HUES64 (cell line): ENCODE results near the gene GCLC.

Source experiments
- H3K27ac ChIP-seq: 2 replicates; pipeline ENCODE4 v1.7.0; 2013; ENCODE audit warnings: low read depth, low read length, inconsistent platforms
- H3K27me3 ChIP-seq: 2 replicates; pipeline ENCODE4 v1.6.1; 2013; ENCODE audit warnings: mild to moderate bottlenecking, low read length; ENCODE audit not compliant: insufficient read depth
- H3K36me3 ChIP-seq: 2 replicates; pipeline ENCODE4 v1.6.1; 2013; ENCODE audit warnings: mild to moderate bottlenecking, low read length; ENCODE audit not compliant: insufficient read depth
- H3K4me1 ChIP-seq: 2 replicates; pipeline ENCODE4 v1.6.1; 2013; ENCODE audit warnings: mild to moderate bottlenecking, low read length, moderate library complexity; ENCODE audit not compliant: insufficient read depth
- H3K4me3 ChIP-seq: 2 replicates; pipeline ENCODE4 v1.5.1; 2013; ENCODE audit warnings: mild to moderate bottlenecking, low read length, moderate library complexity
- H3K9ac ChIP-seq: 2 replicates; pipeline ENCODE4 v1.6.1; 2013; ENCODE audit warnings: mild to moderate bottlenecking, low read depth, low read length
- H3K9me3 ChIP-seq: 2 replicates; pipeline ENCODE4 v1.6.1; 2013; ENCODE audit warnings: low read depth, low read length; ENCODE audit not compliant: insufficient read depth
- WGBS: fragments of 150-250, 120-280 bp; methylation state at CpG from one replicate; pipeline ENCODE4 v1.1.7; 2013; ENCODE audit warnings: missing lambda C conversion rate; 5-methylcytosine and 5-hydroxymethylcytosine counted together

The GCLC gene

GRCh38 chr6:53465732-53466131 lies 79.2 kb downstream of the GCLC start:
- Histone ChIP-seq H3K27ac (no peak overlapping the region), H3K4me3 (no peak overlapping the region), H3K9ac (no peak overlapping the region), H3K27me3 (no peaks in the 10 kb centered on the region), H3K9me3 (no peaks in the 10 kb centered on the region), H3K4me1 (no peaks in the 10 kb centered on the region), H3K36me3 (no peaks in the 10 kb centered on the region)
- WGBS: 91% methylated on average over 5 of the region's 5 CpGs

GRCh38 chr6:53464927-53465460 lies 79.9 kb downstream of the GCLC start:
- no peak overlapping the region for H3K9ac ChIP-seq
- H3K4me1 ChIP-seq: no peaks in the 10 kb centered on the region
- H3K4me3 ChIP-seq: no peak overlapping the region
- H3K36me3 ChIP-seq: no peaks in the 10 kb centered on the region
- H3K9me3 ChIP-seq: no peaks in the 10 kb centered on the region
- H3K27ac ChIP-seq: no peak overlapping the region
- 94% methylated on average over 7 of the region's 7 CpGs for WGBS
- H3K27me3 ChIP-seq: no peaks in the 10 kb centered on the region

- H3K4me1 ChIP-seq: no peaks in the 10 kb centered on the region
- H3K36me3 ChIP-seq: no peaks in the 10 kb centered on the region
- no peak overlapping the region for H3K4me3 ChIP-seq
- no peaks in the 10 kb centered on the region for H3K27me3 ChIP-seq
- H3K27ac ChIP-seq: no peak overlapping the region
- no peaks in the 10 kb centered on the region for H3K9me3 ChIP-seq
- no peak overlapping the region for H3K9ac ChIP-seq
- 97% methylated on average over 5 of the region's 5 CpGs for WGBS
Observed at GRCh38 chr6:53464483-53464882, 80.4 kb downstream of the GCLC start.

GRCh38 chr6:53461696-53462095 lies 83.2 kb downstream of the GCLC start:
- H3K27me3 ChIP-seq: no peaks in the 10 kb centered on the region
- H3K36me3 ChIP-seq: no peaks in the 10 kb centered on the region
- no peak overlapping the region for H3K9ac ChIP-seq
- no peak overlapping the region for H3K27ac ChIP-seq
- H3K4me1 ChIP-seq: no peaks in the 10 kb centered on the region
- WGBS: 51% methylated on average over 5 of the region's 5 CpGs
- H3K9me3 ChIP-seq: no peaks in the 10 kb centered on the region
- H3K4me3 ChIP-seq: no peak overlapping the region

GRCh38 chr6:53461041-53461656 lies 83.8 kb downstream of the GCLC start:
- Histone ChIP-seq H3K36me3 (no peaks in the 10 kb centered on the region), H3K4me3 (no peak overlapping the region), H3K27ac (no peak overlapping the region), H3K27me3 (no peaks in the 10 kb centered on the region), H3K9ac (no peak overlapping the region), H3K4me1 (no peaks in the 10 kb centered on the region), H3K9me3 (no peaks in the 10 kb centered on the region; the same call in 1 of the 2 replicates)
- WGBS: no CpG with 5 or more reads among the region's 1 CpG

- H3K9ac ChIP-seq: no peak overlapping the region
- H3K36me3 ChIP-seq: no peaks in the 10 kb centered on the region
- WGBS: 96% methylated on average over 3 of the region's 3 CpGs
- no peak overlapping the region for H3K27ac ChIP-seq
- peaks cover 6% of the 10 kb centered on the region; the same call in 1 of the 2 replicates for H3K9me3 ChIP-seq
- H3K4me1 ChIP-seq: no peaks in the 10 kb centered on the region
- no peaks in the 10 kb centered on the region for H3K27me3 ChIP-seq
- no peak overlapping the region for H3K4me3 ChIP-seq
Observed at GRCh38 chr6:53458105-53458866, 86.6 kb downstream of the GCLC start.

- 88% methylated on average over 1 of the region's 1 CpG for WGBS
- Histone ChIP-seq H3K9ac (no peak overlapping the region), H3K36me3 (no peaks in the 10 kb centered on the region), H3K4me1 (no peaks in the 10 kb centered on the region), H3K27ac (no peak overlapping the region), H3K27me3 (no peaks in the 10 kb centered on the region), H3K4me3 (no peak overlapping the region), H3K9me3 (peaks cover 6% of the 10 kb centered on the region; the same call in 1 of the 2 replicates)
Observed at GRCh38 chr6:53456809-53457208, 88.1 kb downstream of the GCLC start.

GRCh38 chr6:53455678-53456077 lies 89.2 kb downstream of the GCLC start:
- Histone ChIP-seq H3K27ac (no peak overlapping the region), H3K27me3 (no peaks in the 10 kb centered on the region), H3K4me3 (no peak overlapping the region), H3K9ac (no peak overlapping the region), H3K9me3 (peaks cover 6% of the 10 kb centered on the region; the same call in 1 of the 2 replicates), H3K4me1 (no peaks in the 10 kb centered on the region), H3K36me3 (no peaks in the 10 kb centered on the region)
- WGBS: 100% methylated on average over 1 of the region's 1 CpG

GRCh38 chr6:53451165-53451564 lies 93.7 kb downstream of the GCLC start:
- H3K36me3 ChIP-seq: no peaks in the 10 kb centered on the region
- no peak overlapping the region for H3K27ac ChIP-seq
- no peak overlapping the region for H3K4me3 ChIP-seq
- H3K27me3 ChIP-seq: no peaks in the 10 kb centered on the region
- H3K9me3 ChIP-seq: peaks cover 6% of the 10 kb centered on the region; the same call in 1 of the 2 replicates
- no peak overlapping the region for H3K9ac ChIP-seq
- WGBS: 87% methylated on average over 3 of the region's 3 CpGs
- no peaks in the 10 kb centered on the region for H3K4me1 ChIP-seq

GRCh38 chr6:53447865-53448264 lies 97.0 kb downstream of the GCLC start:
- H3K9me3 ChIP-seq: no peaks in the 10 kb centered on the region
- no peaks in the 10 kb centered on the region for H3K27me3 ChIP-seq
- no peaks in the 10 kb centered on the region for H3K4me1 ChIP-seq
- 93% methylated on average over 2 of the region's 2 CpGs for WGBS
- H3K9ac ChIP-seq: no peak overlapping the region
- H3K36me3 ChIP-seq: no peaks in the 10 kb centered on the region
- no peak overlapping the region for H3K27ac ChIP-seq
- H3K4me3 ChIP-seq: no peak overlapping the region
